Caco-2 (cell line): Measurements from ENCODE around the gene INPP5K. TPM values are rescaled to one million over a fixed set of nuclear protein-coding genes. Genes with fewer than 3 reads are reported as not detected.

Experiments
- BruUV-seq: library from RNA; stranded (reverse); fragments of 400-500 nt; replicated peaks from 2 replicates; lab custom pipeline; 2021; lab: Mats Ljungman, UMichigan
- CTCF ChIA-PET: fragments of 300-600 bp; sonication (Branson Sonifier 250); formaldehyde crosslinking; loops from one replicate; lab custom pipeline; 2022; ENCODE audit warnings: antibody characterized with exemption; lab: Charles Lee
- POLR2A ChIA-PET: fragments of 300-600 bp; sonication (Branson Sonifier 250); formaldehyde crosslinking; loops from one replicate; lab custom pipeline; 2022; ENCODE audit warnings: antibody characterized with exemption; lab: Charles Lee
- DNase-seq, 2 experiments: peaks; one replicate each; pipeline versions ENCODE4 v3.0.0 to v3.0.0-alpha.2; 2020 to 2022
- H3K27me3 ChIP-seq: replicated peaks from 2 replicates; pipeline ENCODE4 v1.6.0; 2011; ENCODE audit warnings: low read length; ENCODE audit not compliant: control insufficient read depth, insufficient read depth
- H3K36me3 ChIP-seq: 2 replicates; pipeline ENCODE4 v1.5.1; 2011; ENCODE audit warnings: low read length; ENCODE audit not compliant: control insufficient read depth, insufficient read depth
- H3K4me1 ChIP-seq: fragments of 250-450 bp; sonication (Bioruptor Pico); 2 replicates; pipeline ENCODE4 v1.5.1; 2020; ENCODE audit warnings: mild to moderate bottlenecking
- H3K4me3 ChIP-seq: 2 replicates; pipeline ENCODE4 v1.5.1; 2011; ENCODE audit warnings: low read depth, mild to moderate bottlenecking, control low read depth, low read length
- H3K9me3 ChIP-seq: fragments of 250-450 bp; sonication (Bioruptor Pico); 2 replicates; pipeline ENCODE4 v1.5.1; 2020; ENCODE audit warnings: mild to moderate bottlenecking, moderate library complexity
- H3K27ac Mint-ChIP-seq: one replicate; pipeline ENCODE4 v1.8.0; 2022; ENCODE audit warnings: mixed read lengths; ENCODE audit not compliant: unreplicated experiment
- H3K27me3 Mint-ChIP-seq: one replicate; pipeline ENCODE4 v1.8.0; 2022; ENCODE audit warnings: mixed read lengths; ENCODE audit not compliant: insufficient read depth, unreplicated experiment
- H3K36me3 Mint-ChIP-seq: one replicate; pipeline ENCODE4 v1.8.0; 2022; ENCODE audit warnings: mild to moderate bottlenecking, mixed read lengths; ENCODE audit not compliant: insufficient read depth, unreplicated experiment
- H3K4me1 Mint-ChIP-seq: one replicate; pipeline ENCODE4 v1.8.0; 2022; ENCODE audit warnings: low read depth, mixed read lengths; ENCODE audit not compliant: unreplicated experiment
- H3K4me3 Mint-ChIP-seq: one replicate; pipeline ENCODE4 v1.8.0; 2022; ENCODE audit warnings: mild to moderate bottlenecking, moderate library complexity, mixed read lengths; ENCODE audit not compliant: unreplicated experiment
- H3K9me3 Mint-ChIP-seq: one replicate; pipeline ENCODE4 v1.8.0; 2022; ENCODE audit warnings: mixed read lengths; ENCODE audit not compliant: unreplicated experiment
- intact Hi-C: fragments of 100-400 bp; cut with micrococcal nuclease; formaldehyde crosslinking; loops from one replicate; pipeline ENCODE4 v1.10.0; 2022; ENCODE audit not compliant: unreplicated experiment
- total RNA-seq: library from RNA; stranded (reverse); gene quantifications from 2 replicates; pipeline ENCODE4 v1.2.3, GENCODE V29; 2022
- TF ChIP-seq, protein P1 (sequence below), 2 experiments: fragments of 200-600 bp in 1 of 2; IDR thresholded peaks; 1 replicate in 1 of 2; 2 replicates in 1 of 2; pipeline versions ENCODE4 v1.5.1 to v1.8.0; 2011 to 2022; ENCODE audit warnings: antibody characterized with exemption in 1 of 2, control low read depth in 1 of 2, inconsistent platforms in 1 of 2, low read depth in 1 of 2, low read length in 1 of 2, mild to moderate bottlenecking in 1 of 2, moderate library complexity in 1 of 2; ENCODE audit not compliant: insufficient read depth in 1 of 2, severe bottlenecking in 1 of 2, unreplicated experiment in 1 of 2

INPP5K gene
- total RNA-seq, 1 experiment from 2014 or later, result 24.1 TPM

DNA sequence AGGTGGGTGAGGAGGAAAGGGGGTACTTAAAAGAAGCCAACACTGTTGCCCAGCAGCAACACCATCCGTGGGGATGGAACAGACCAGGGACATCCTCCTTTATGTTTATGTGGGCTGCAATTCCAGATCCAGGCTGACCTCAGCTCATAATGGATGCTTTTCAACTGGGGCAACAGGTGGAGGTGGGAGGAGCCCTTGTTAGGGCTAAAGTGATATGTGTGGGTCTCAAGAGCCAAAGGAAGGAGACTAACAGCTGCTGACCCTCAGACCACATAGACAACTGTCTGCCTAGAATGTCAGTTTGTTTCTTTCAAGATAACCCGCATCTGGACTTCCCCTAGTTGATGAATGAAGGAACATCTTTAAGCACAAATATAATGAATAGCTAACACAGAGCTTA is 2.0 kb upstream of the INPP5K start:
- no TSS peak for BruUV-seq
- Histone ChIP-seq H3K9me3 (no peaks in the 10 kb centered on the region), H3K36me3 (0 out of 2 replicates have a peak, but pooled peaks cover 1% of the 10 kb centered on the region), H3K27me3 (no peaks in the 10 kb centered on the region), H3K4me3 (no peak overlapping the region), H3K4me1 (peaks cover 13% of the 10 kb centered on the region)
- Mint-ChIP-seq H3K27ac (no peak overlapping the region), H3K4me1 (peaks cover 15% of the 10 kb centered on the region), H3K4me3 (peak overlapping the region; percentile 86), H3K36me3 (peaks cover 53% of the 10 kb centered on the region), H3K27me3 (no peaks in the 10 kb centered on the region), H3K9me3 (no peaks in the 10 kb centered on the region)
- DNase-seq, result no peak
- TF ChIP-seq, protein P1, sequence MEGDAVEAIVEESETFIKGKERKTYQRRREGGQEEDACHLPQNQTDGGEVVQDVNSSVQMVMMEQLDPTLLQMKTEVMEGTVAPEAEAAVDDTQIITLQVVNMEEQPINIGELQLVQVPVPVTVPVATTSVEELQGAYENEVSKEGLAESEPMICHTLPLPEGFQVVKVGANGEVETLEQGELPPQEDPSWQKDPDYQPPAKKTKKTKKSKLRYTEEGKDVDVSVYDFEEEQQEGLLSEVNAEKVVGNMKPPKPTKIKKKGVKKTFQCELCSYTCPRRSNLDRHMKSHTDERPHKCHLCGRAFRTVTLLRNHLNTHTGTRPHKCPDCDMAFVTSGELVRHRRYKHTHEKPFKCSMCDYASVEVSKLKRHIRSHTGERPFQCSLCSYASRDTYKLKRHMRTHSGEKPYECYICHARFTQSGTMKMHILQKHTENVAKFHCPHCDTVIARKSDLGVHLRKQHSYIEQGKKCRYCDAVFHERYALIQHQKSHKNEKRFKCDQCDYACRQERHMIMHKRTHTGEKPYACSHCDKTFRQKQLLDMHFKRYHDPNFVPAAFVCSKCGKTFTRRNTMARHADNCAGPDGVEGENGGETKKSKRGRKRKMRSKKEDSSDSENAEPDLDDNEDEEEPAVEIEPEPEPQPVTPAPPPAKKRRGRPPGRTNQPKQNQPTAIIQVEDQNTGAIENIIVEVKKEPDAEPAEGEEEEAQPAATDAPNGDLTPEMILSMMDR (IDR thresholded peaks at IDR 0.05; ENCODE audit: insufficient read depth in 1 of 2, low read depth in 1 of 2, low read length in 1 of 2, severe bottlenecking in 1 of 2, unreplicated experiment in 1 of 2), result no peak
- ChIA-PET CTCF (no interaction called here), POLR2A (no interaction called here)
- intact Hi-C loops, result no loop called here

DNA sequence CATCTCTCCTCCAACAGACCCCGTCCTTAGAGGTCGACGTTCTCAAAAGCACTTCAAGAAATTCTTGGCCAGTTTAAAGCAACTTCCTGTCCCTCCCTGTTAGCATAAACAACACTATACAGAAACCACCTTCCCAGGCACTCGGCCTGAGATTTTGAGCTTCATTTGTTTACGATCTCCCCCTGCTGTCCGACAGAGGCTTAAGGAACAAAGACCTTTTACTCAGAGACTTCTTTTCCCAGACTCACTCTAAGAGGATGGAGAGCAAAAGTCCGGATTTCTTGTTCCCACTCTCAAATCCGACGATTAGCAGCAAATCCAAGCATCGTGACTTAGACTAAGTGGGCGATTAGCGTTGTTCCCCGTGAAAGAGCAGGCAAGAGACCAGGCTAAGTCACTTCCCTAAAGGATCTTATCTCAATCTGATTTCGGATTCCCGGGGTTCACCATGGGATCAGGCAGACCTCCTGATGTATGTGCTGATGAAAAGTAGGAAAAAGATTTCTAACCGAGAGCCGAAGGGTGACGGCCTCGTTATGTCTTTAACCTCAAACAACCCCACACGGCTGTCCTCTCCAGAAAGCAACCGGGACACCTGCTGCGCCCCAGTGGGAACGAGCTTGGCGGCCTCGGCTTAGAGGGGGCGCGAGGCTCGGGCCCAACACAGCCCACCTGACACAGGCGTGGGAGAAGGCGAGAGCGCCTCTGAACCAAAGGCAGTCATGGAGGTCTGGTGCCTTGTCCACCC is 598 bp downstream of the INPP5K start:
- H3K9me3 ChIP-seq, result no peaks in the 10 kb centered on the region
- DNase-seq, result peak; percentile 66 to 69
- peak overlapping the region; percentile 93 for H3K4me3 ChIP-seq
- Mint-ChIP-seq H3K27me3 (no peaks in the 10 kb centered on the region), H3K4me1 (peaks cover 15% of the 10 kb centered on the region), H3K4me3 (peak overlapping the region; percentile 86), H3K9me3 (no peaks in the 10 kb centered on the region), H3K27ac (peak overlapping the region; percentile 87), H3K36me3 (peaks cover 58% of the 10 kb centered on the region)
- H3K4me1 ChIP-seq, result peaks cover 13% of the 10 kb centered on the region
- TF ChIP-seq, protein P1 (IDR thresholded peaks at IDR 0.05; ENCODE audit: insufficient read depth in 1 of 2, low read depth in 1 of 2, low read length in 1 of 2, severe bottlenecking in 1 of 2, unreplicated experiment in 1 of 2), result peak; percentile 59 to 66
- BruUV-seq, result TSS peak; percentile 43
- ChIA-PET POLR2A (interaction anchor here (0.6 to 2.1 kb wide), 15 partner anchors 10 to 201 kb away, joined by 3 to 10 read pairs (median 4); partner anchors contain the start of genes CRK, PITPNA, RILP and SLC43A2), CTCF (interaction anchor here (0.5 to 2.7 kb wide), 17 partner anchors 11 to 472 kb away, joined by 3 to 34 read pairs (median 5); partner anchors contain the start of genes CRK, MYO1C, PITPNA and RILP)
- no peaks in the 10 kb centered on the region for H3K27me3 ChIP-seq
- intact Hi-C loops, result loop anchor here (1.0 to 2.0 kb wide), 5 partner anchors 59 to 257 kb away; partner anchors contain the start of genes CRK and SLC43A2
- H3K36me3 ChIP-seq, result 0 out of 2 replicates have a peak, but pooled peaks cover 1% of the 10 kb centered on the region

DNA sequence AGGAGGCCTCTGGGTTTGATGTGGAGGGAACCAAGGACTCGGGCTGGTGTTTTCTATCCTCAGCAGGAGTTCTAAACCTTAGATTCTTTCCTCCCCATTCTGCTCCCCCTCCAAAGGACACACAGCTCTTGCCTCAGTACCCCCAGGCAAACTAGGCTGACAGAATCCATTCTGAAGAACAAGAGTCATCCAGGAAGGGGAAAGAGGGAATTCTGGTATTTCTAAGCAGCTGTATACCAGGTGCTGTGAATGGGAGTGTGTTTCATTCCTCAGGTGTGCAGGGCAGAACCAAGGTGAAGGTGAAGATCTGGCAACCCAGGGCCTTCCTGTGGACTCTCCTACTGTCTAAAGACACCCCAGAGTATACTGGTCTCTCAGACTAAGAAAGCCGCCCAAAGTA is 4.1 kb downstream of the INPP5K start:
- no TSS peak for BruUV-seq
- TF ChIP-seq, protein P1 (IDR thresholded peaks at IDR 0.05; ENCODE audit: insufficient read depth in 1 of 2, low read depth in 1 of 2, low read length in 1 of 2, severe bottlenecking in 1 of 2, unreplicated experiment in 1 of 2), result no peak
- Histone ChIP-seq H3K4me1 (peaks cover 9% of the 10 kb centered on the region), H3K27me3 (no peaks in the 10 kb centered on the region), H3K4me3 (no peak overlapping the region), H3K9me3 (no peaks in the 10 kb centered on the region), H3K36me3 (no peaks in the 10 kb centered on the region; the same call in 1 of the 2 replicates)
- ChIA-PET CTCF (no interaction called here), POLR2A (no interaction called here)
- H3K27me3 Mint-ChIP-seq, result no peaks in the 10 kb centered on the region
- intact Hi-C loops, result no loop called here
- H3K27ac Mint-ChIP-seq, result no peak overlapping the region
- H3K36me3 Mint-ChIP-seq, result peaks cover 32% of the 10 kb centered on the region
- H3K4me3 Mint-ChIP-seq, result no peak overlapping the region
- peaks cover 24% of the 10 kb centered on the region for H3K4me1 Mint-ChIP-seq
- no peak for DNase-seq
- no peaks in the 10 kb centered on the region for H3K9me3 Mint-ChIP-seq
